ENCODE measurements around the gene KRT8.

GRCh38 chr12:52947738-52948423, 43.0 kb upstream of the KRT8 start:
- TF ChIP-seq POLR2AphosphoS5 (IDR thresholded peaks at IDR 0.05; ENCODE audit: borderline replicate concordance, low read depth, low read length) (no peak), FOXP2 (optimal IDR thresholded peaks at IDR 0.05; ENCODE audit: control extremely low read depth, extremely low read length, insufficient read depth) (no peak), EZH2 (IDR thresholded peaks at IDR 0.05) (no peak)

Measured in SK-N-MC (cell line).